Measurements from ENCODE around the gene SLC41A3.

DNA sequence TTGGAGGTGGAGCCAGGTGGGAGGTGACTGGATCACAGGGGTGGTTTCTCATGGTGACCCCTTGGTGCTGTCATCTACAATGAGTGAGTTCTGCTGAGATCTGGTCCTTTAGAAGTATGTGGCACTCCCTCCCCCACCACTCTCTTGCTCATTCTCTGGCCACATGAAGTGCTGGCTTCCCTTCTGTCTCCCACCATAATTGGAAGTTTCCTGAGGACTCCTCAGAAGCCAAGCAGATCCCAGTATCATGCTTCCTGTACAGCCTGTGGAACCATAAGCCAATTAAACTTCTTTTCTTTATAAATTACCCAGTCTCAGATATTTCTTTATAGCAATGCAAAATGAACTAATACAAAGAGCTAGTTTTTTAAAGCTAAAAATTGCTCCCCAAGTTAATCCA is 54.7 kb downstream of the SLC41A3 start:
- TF ChIP-seq, protein P1, sequence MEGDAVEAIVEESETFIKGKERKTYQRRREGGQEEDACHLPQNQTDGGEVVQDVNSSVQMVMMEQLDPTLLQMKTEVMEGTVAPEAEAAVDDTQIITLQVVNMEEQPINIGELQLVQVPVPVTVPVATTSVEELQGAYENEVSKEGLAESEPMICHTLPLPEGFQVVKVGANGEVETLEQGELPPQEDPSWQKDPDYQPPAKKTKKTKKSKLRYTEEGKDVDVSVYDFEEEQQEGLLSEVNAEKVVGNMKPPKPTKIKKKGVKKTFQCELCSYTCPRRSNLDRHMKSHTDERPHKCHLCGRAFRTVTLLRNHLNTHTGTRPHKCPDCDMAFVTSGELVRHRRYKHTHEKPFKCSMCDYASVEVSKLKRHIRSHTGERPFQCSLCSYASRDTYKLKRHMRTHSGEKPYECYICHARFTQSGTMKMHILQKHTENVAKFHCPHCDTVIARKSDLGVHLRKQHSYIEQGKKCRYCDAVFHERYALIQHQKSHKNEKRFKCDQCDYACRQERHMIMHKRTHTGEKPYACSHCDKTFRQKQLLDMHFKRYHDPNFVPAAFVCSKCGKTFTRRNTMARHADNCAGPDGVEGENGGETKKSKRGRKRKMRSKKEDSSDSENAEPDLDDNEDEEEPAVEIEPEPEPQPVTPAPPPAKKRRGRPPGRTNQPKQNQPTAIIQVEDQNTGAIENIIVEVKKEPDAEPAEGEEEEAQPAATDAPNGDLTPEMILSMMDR (conservative IDR thresholded peaks at IDR 0.05; ENCODE audit: low read length): no peak
- no peak for TF ChIP-seq EZH2phosphoT487 (IDR thresholded peaks at IDR 0.05; ENCODE audit: borderline replicate concordance)

Measured in Loucy (cell line).